C4-2B (cell line): ENCODE results near the gene TRIO.

Experiments
- CTCF ChIP-seq: fragments of 450-650 bp; conservative IDR thresholded peaks from 2 replicates; pipeline ENCODE4 v1.5.1; 2017; ENCODE audit warnings: mild to moderate bottlenecking
- ZFX ChIP-seq: fragments of 450-650 bp; IDR thresholded peaks from 2 replicates; pipeline ENCODE4 v1.6.1; 2017

- TF ChIP-seq CTCF (no peak), ZFX (no peak)
Measured at GRCh38 chr5:14187660-14188059, 44.5 kb downstream of the TRIO start.
